ENCODE results near the gene SYF2. TPM values are rescaled to one million over a fixed set of nuclear protein-coding genes. Genes with fewer than 3 reads are reported as not detected.
A peak's percentile ranks its signal among the peaks of the same experiment; 100 is the strongest.
"Not testable (repeated sequence)": the region's sequence is repeated elsewhere in the genome, so short reads cannot be mapped to it uniquely, and the experiment has no call there.

Gene SYF2
- total RNA-seq (10 to 100 TPM; 44.4 to 83.3 (median 59.4) TPM), polyA plus RNA-seq (10 to 100 TPM; 77.7 to 82.9 TPM), total RNA-seq (117 reads per million, percentile 87 among the genes with 10 or more reads in this experiment)

- peak within 1 kb of the TSS; percentile 91 for H3K27ac ChIP-seq (ENCODE audit: low read depth, low read length)
- Mint-ChIP-seq H3K36me3 (peaks cover 5 to 22% (median 19%) of the 10 kb centered on the region in 5 donors), H3K4me3 (no peak within 1 kb of the TSS), H3K27ac (no peak within 1 kb of the TSS), H3K27me3 (no peaks in the 10 kb centered on the region), H3K4me1 (peaks cover 18 to 33% (median 30%) of the 10 kb centered on the region in 7 donors), H3K9me3 (no peaks in the 10 kb centered on the region)
- POLR2A ChIA-PET: interaction anchor here (0.6 to 3.6 kb wide), 24 partner anchors 9 to 1668 kb away, joined by 3 to 182 read pairs (median 4); partner anchors contain the start of genes GPATCH3, MACO1, MTFR1L and NIPAL3
- CTCF ChIA-PET: interaction anchor here (0.9 to 1.3 kb wide), 3 partner anchors 10 to 305 kb away, joined by 3 to 5 read pairs (median 5); no protein-coding TSS in a partner anchor
- H3K4me3 ChIP-seq (ENCODE audit: low read length): peak within 1 kb of the TSS; percentile 92
- intact Hi-C loops (cut with micrococcal nuclease): loop anchor here (1.0 to 10.0 kb wide), 10 partner anchors 8 to 1277 kb away; partner anchors contain the start of genes RSRP1 (in 2 of the 2), SRRM1 (in 2 of the 2), MACO1 (in 1 of the 2) and PNRC2 (in 1 of the 2)
- H3K4me1 ChIP-seq (ENCODE audit: control insufficient read depth in 2 of 2, insufficient read depth in 2 of 2, low read length in 2 of 2): peaks cover 14 to 15% of the 10 kb centered on the region in 2 donors
- peaks cover 7 to 31% (median 8%) of the 10 kb centered on the region in 3 experiments for H3K36me3 ChIP-seq (ENCODE audit: control insufficient read depth in 2 of 3, insufficient read depth in 3 of 3, low read length in 3 of 3)
- no peaks in the 10 kb centered on the region for H3K27me3 ChIP-seq (ENCODE audit: control insufficient read depth in 2 of 2, insufficient read depth in 2 of 2, low read length in 2 of 2)
- ATAC-seq (peak; percentile 94), DNase-seq (peak; percentile 71 to 93 (median 90))
- no peaks in the 10 kb centered on the region for H3K9me3 ChIP-seq (ENCODE audit: control insufficient read depth in 2 of 3, low read length in 3 of 3)
Measured at GRCh38 chr1:25232027-25232865, at the start of gene SYF2. Gene SYF2, minus strand, starts transcription at chr1:25232502. Its CDS starts 35 bp downstream, at chr1:25232467.

- H3K27ac Mint-ChIP-seq: not testable (repeated sequence)
Measured at GRCh38 chr1:25279693-25280111, 47.4 kb upstream of the SYF2 start.

GRCh38 chr1:25278790-25279189, 46.5 kb upstream of the SYF2 start:
- H3K27ac ChIP-seq (ENCODE audit: low read depth, low read length); H3K36me3 Mint-ChIP-seq; ATAC-seq; DNase-seq; H3K4me3 ChIP-seq (ENCODE audit: low read length); H3K36me3 ChIP-seq (ENCODE audit: control insufficient read depth in 2 of 3, insufficient read depth in 3 of 3, low read length in 3 of 3); H3K4me1 ChIP-seq (ENCODE audit: control insufficient read depth in 2 of 2, insufficient read depth in 2 of 2, low read length in 2 of 2); CTCF ChIA-PET; H3K27ac Mint-ChIP-seq; H3K27me3 ChIP-seq (ENCODE audit: control insufficient read depth in 2 of 2, insufficient read depth in 2 of 2, low read length in 2 of 2); H3K4me1 Mint-ChIP-seq; H3K27me3 Mint-ChIP-seq; H3K9me3 Mint-ChIP-seq; H3K4me3 Mint-ChIP-seq; POLR2A ChIA-PET; H3K9me3 ChIP-seq (ENCODE audit: control insufficient read depth in 2 of 3, low read length in 3 of 3); intact Hi-C loops (cut with micrococcal nuclease): not testable (repeated sequence)

More at GRCh38 chr1:25279693-25280111, 47.4 kb upstream of the SYF2 start:
- H3K27me3 Mint-ChIP-seq; H3K9me3 ChIP-seq (ENCODE audit: control insufficient read depth in 2 of 3, low read length in 3 of 3); POLR2A ChIA-PET; H3K4me1 ChIP-seq (ENCODE audit: control insufficient read depth in 2 of 2, insufficient read depth in 2 of 2, low read length in 2 of 2); H3K4me1 Mint-ChIP-seq; H3K27ac ChIP-seq (ENCODE audit: low read depth, low read length); H3K36me3 Mint-ChIP-seq; H3K36me3 ChIP-seq (ENCODE audit: control insufficient read depth in 2 of 3, insufficient read depth in 3 of 3, low read length in 3 of 3); ATAC-seq; H3K27me3 ChIP-seq (ENCODE audit: control insufficient read depth in 2 of 2, insufficient read depth in 2 of 2, low read length in 2 of 2); H3K4me3 Mint-ChIP-seq; DNase-seq; CTCF ChIA-PET; H3K4me3 ChIP-seq (ENCODE audit: low read length); intact Hi-C loops (cut with micrococcal nuclease); H3K9me3 Mint-ChIP-seq: not testable (repeated sequence)

DNA sequence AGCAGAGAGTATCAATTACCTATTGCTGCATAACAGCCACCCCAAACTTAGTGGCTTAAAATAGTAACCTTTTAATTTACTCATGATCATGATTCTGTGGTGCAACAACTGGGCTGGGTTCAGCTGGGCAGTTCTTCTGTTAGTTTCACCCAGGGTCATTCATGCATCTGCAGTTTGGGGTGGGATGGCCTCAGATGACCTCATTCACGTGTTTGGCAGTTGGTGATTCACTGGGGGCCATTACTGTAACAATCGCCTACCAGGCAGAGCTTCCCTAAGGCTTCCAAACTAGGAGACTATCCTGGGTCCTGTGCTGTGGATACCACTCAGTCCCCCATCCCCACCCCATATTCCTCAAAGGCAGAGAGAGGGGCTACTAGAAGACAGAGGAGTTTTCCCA, 46.1 kb upstream of the SYF2 start:
- H3K4me1 ChIP-seq (ENCODE audit: control insufficient read depth in 2 of 2, insufficient read depth in 2 of 2, low read length in 2 of 2); H3K4me1 Mint-ChIP-seq; H3K27me3 Mint-ChIP-seq; H3K27me3 ChIP-seq (ENCODE audit: control insufficient read depth in 2 of 2, insufficient read depth in 2 of 2, low read length in 2 of 2); H3K4me3 Mint-ChIP-seq; POLR2A ChIA-PET; H3K4me3 ChIP-seq (ENCODE audit: low read length); CTCF ChIA-PET; H3K36me3 Mint-ChIP-seq; DNase-seq; ATAC-seq; H3K27ac ChIP-seq (ENCODE audit: low read depth, low read length); H3K9me3 ChIP-seq (ENCODE audit: control insufficient read depth in 2 of 3, low read length in 3 of 3); H3K27ac Mint-ChIP-seq; intact Hi-C loops (cut with micrococcal nuclease); H3K36me3 ChIP-seq (ENCODE audit: control insufficient read depth in 2 of 3, insufficient read depth in 3 of 3, low read length in 3 of 3); H3K9me3 Mint-ChIP-seq: not testable (repeated sequence)

- not testable (repeated sequence) for ATAC-seq
Measured at GRCh38 chr1:25277295-25277694, 45.0 kb upstream of the SYF2 start.

GRCh38 chr1:25275648-25276047, 43.3 kb upstream of the SYF2 start:
- H3K4me3 ChIP-seq (ENCODE audit: low read length); H3K27ac Mint-ChIP-seq; DNase-seq; ATAC-seq; H3K4me1 ChIP-seq (ENCODE audit: control insufficient read depth in 2 of 2, insufficient read depth in 2 of 2, low read length in 2 of 2); H3K27me3 ChIP-seq (ENCODE audit: control insufficient read depth in 2 of 2, insufficient read depth in 2 of 2, low read length in 2 of 2); H3K4me1 Mint-ChIP-seq; POLR2A ChIA-PET; H3K36me3 Mint-ChIP-seq; H3K9me3 ChIP-seq (ENCODE audit: control insufficient read depth in 2 of 3, low read length in 3 of 3); H3K4me3 Mint-ChIP-seq; H3K27me3 Mint-ChIP-seq; CTCF ChIA-PET; H3K27ac ChIP-seq (ENCODE audit: low read depth, low read length); H3K9me3 Mint-ChIP-seq; H3K36me3 ChIP-seq (ENCODE audit: control insufficient read depth in 2 of 3, insufficient read depth in 3 of 3, low read length in 3 of 3); intact Hi-C loops (cut with micrococcal nuclease): not testable (repeated sequence)

More at GRCh38 chr1:25277295-25277694, 45.0 kb upstream of the SYF2 start:
- CTCF ChIA-PET; H3K27me3 Mint-ChIP-seq; H3K4me1 Mint-ChIP-seq; H3K36me3 Mint-ChIP-seq; DNase-seq; H3K36me3 ChIP-seq (ENCODE audit: control insufficient read depth in 2 of 3, insufficient read depth in 3 of 3, low read length in 3 of 3); H3K27me3 ChIP-seq (ENCODE audit: control insufficient read depth in 2 of 2, insufficient read depth in 2 of 2, low read length in 2 of 2); intact Hi-C loops (cut with micrococcal nuclease); H3K9me3 Mint-ChIP-seq; H3K4me1 ChIP-seq (ENCODE audit: control insufficient read depth in 2 of 2, insufficient read depth in 2 of 2, low read length in 2 of 2); H3K4me3 ChIP-seq (ENCODE audit: low read length); H3K9me3 ChIP-seq (ENCODE audit: control insufficient read depth in 2 of 3, low read length in 3 of 3); H3K27ac Mint-ChIP-seq; H3K4me3 Mint-ChIP-seq; POLR2A ChIA-PET; H3K27ac ChIP-seq (ENCODE audit: low read depth, low read length): not testable (repeated sequence)
